SK-N-SH (cell line): ENCODE measurements around the gene FBXO40. TPM values are rescaled to one million over a fixed set of nuclear protein-coding genes. Genes with fewer than 3 reads are reported as not detected.

Experiments
- CTCF ChIA-PET: fragments of 300-600, 350-600 bp; formaldehyde crosslinking; extraction: SDS; loops from one replicate; lab custom pipeline; 2021; lab: Yijun Ruan, JAX
- POLR2A ChIA-PET: fragments of 350-600 bp; sonication (Branson Sonifier 250); formaldehyde crosslinking; extraction: SDS; loops from one replicate; lab custom pipeline; 2020; ENCODE audit warnings: antibody characterized with exemption, inconsistent platforms; lab: Yijun Ruan, JAX
- DNase-seq: peaks from one replicate; pipeline ENCODE4 v3.0.0; 2012
- H2AFZ ChIP-seq: fragments of 200-600 bp; sonication (generic); 2 replicates; pipeline ENCODE4 v1.8.1; 2016; ENCODE audit warnings: antibody characterized with exemption, mild to moderate bottlenecking, low read depth
- H3F3A ChIP-seq: fragments of 200-600 bp; sonication (generic); replicated peaks from 2 replicates; pipeline ENCODE3; 2016; ENCODE audit warnings: antibody characterized with exemption, mild to moderate bottlenecking; ENCODE audit not compliant: insufficient read depth
- H3K27ac ChIP-seq, 2 experiments: fragments of 200-500 bp in 1 of 2; fragments of 200-600 bp in 1 of 2; sonication (Bioruptor generic) in 1 of 2; sonication (generic), shearing (Covaris generic) in 1 of 2; 2 replicates each; pipeline versions ENCODE4 v1.5.1 to v1.6.1; 2014 to 2016; ENCODE audit warnings: low read depth in 2 of 2, inconsistent platforms in 1 of 2, low read length in 1 of 2, mild to moderate bottlenecking in 1 of 2, mixed read lengths in 1 of 2
- H3K27me3 ChIP-seq: fragments of 200-600 bp; sonication (generic), shearing (Covaris generic); 2 replicates; pipeline ENCODE4 v1.6.1; 2016; ENCODE audit warnings: mixed run types; ENCODE audit not compliant: insufficient read depth
- H3K36me3 ChIP-seq, 2 experiments: fragments of 200-500 bp in 1 of 2; fragments of 200-600 bp in 1 of 2; sonication (Bioruptor generic) in 1 of 2; sonication (generic) in 1 of 2; replicated peaks in 1 of 2; 2 replicates each; pipeline versions ENCODE3 to v1.5.1; 2014 to 2016; ENCODE audit warnings: low read length in 1 of 2, mild to moderate bottlenecking in 1 of 2; ENCODE audit not compliant: insufficient read depth in 2 of 2, control insufficient read depth in 1 of 2
- H3K4me1 ChIP-seq, 2 experiments: fragments of 200-500 bp in 1 of 2; fragments of 200-600 bp in 1 of 2; sonication (Bioruptor generic) in 1 of 2; sonication (generic), shearing (Covaris generic) in 1 of 2; 2 replicates each; pipeline versions ENCODE4 v1.5.1 to v1.6.1; 2014 to 2016; ENCODE audit warnings: low read depth in 1 of 2, low read length in 1 of 2, mixed run types in 1 of 2; ENCODE audit not compliant: insufficient read depth in 2 of 2, control insufficient read depth in 1 of 2
- H3K4me2 ChIP-seq: fragments of 200-600 bp; sonication (generic), shearing (Covaris generic); 2 replicates; pipeline ENCODE4 v1.6.1; 2017; ENCODE audit warnings: mixed run types
- H3K4me3 ChIP-seq, 2 experiments: fragments of 200-500 bp in 1 of 2; fragments of 200-600 bp in 1 of 2; sonication (Bioruptor generic) in 1 of 2; sonication (generic), shearing (Covaris generic) in 1 of 2; 2 replicates each; pipeline versions ENCODE4 v1.5.1 to v1.8.1; 2014 to 2016; ENCODE audit warnings: low read depth in 2 of 2, inconsistent platforms in 1 of 2, low read length in 1 of 2, mild to moderate bottlenecking in 1 of 2, mixed read lengths in 1 of 2, moderate library complexity in 1 of 2
- H3K79me2 ChIP-seq: fragments of 200-600 bp; sonication (generic); 2 replicates; pipeline ENCODE4 v1.8.1; 2017; ENCODE audit warnings: mild to moderate bottlenecking; ENCODE audit not compliant: insufficient read depth
- H3K9ac ChIP-seq: fragments of 200-600 bp; sonication (generic); 2 replicates; pipeline ENCODE4 v1.6.1; 2017; ENCODE audit warnings: mixed run types
- H3K9me2 ChIP-seq: fragments of 200-600 bp; sonication (generic); 2 replicates; pipeline ENCODE4 v1.6.1; 2017; ENCODE audit warnings: mixed run types
- H3K9me3 ChIP-seq: fragments of 200-600 bp; sonication (generic); 2 replicates; pipeline ENCODE4 v1.6.1; 2017; ENCODE audit warnings: mixed run types, mild to moderate bottlenecking, moderate library complexity
- H4K20me1 ChIP-seq: fragments of 200-600 bp; sonication (generic); 2 replicates; pipeline ENCODE4 v1.6.1; 2017; ENCODE audit warnings: mild to moderate bottlenecking, mixed run types; ENCODE audit not compliant: insufficient read depth
- CTCF ChIP-seq: fragments of 200-600 bp; sonication (generic); IDR thresholded peaks from 2 replicates; pipeline ENCODE4 v1.6.1; 2017; ENCODE audit warnings: antibody characterized with exemption, mild to moderate bottlenecking, moderate library complexity
- EZH2phosphoT487 ChIP-seq: fragments of 200-600 bp; sonication (generic); IDR thresholded peaks from 2 replicates; pipeline ENCODE4 v1.6.1; 2017; ENCODE audit warnings: low read depth, mixed run types, mild to moderate bottlenecking, antibody characterized with exemption, moderate library complexity, borderline replicate concordance
- FOXM1 ChIP-seq: IDR thresholded peaks from 2 replicates; pipeline ENCODE4 v1.4.0; 2012; ENCODE audit warnings: low read depth, mild to moderate bottlenecking
- GABPA ChIP-seq: IDR thresholded peaks from 2 replicates; pipeline ENCODE4 v1.4.0; 2012; ENCODE audit warnings: low read depth, mild to moderate bottlenecking
- GATA2 ChIP-seq: sonication (generic); formaldehyde crosslinking; IDR thresholded peaks from 2 replicates; pipeline ENCODE4 v1.5.0; 2020; ENCODE audit warnings: mild to moderate bottlenecking, missing genetic modification reagents
- IRF3 ChIP-seq: fragments of 150-350 bp; IDR thresholded peaks from 2 replicates; pipeline ENCODE4 v1.6.1; 2016; ENCODE audit warnings: mild to moderate bottlenecking, low read depth, low read length
- JUND ChIP-seq: IDR thresholded peaks from 2 replicates; pipeline ENCODE4 v1.4.0; 2012
- MXI1 ChIP-seq: IDR thresholded peaks from 2 replicates; pipeline ENCODE4 v1.6.1; 2012; ENCODE audit warnings: mild to moderate bottlenecking, low read depth, low read length, improper control_type of control experiment
- PBX3 ChIP-seq: IDR thresholded peaks from 2 replicates; pipeline ENCODE4; 2012
- RAD21 ChIP-seq: IDR thresholded peaks from 2 replicates; pipeline ENCODE4 v1.6.1; 2012; ENCODE audit warnings: mild to moderate bottlenecking, low read length
- RXRA ChIP-seq: IDR thresholded peaks from 2 replicates; pipeline ENCODE4 v1.4.0; 2012; ENCODE audit warnings: low read depth, mild to moderate bottlenecking, borderline replicate concordance
- SIN3A ChIP-seq: IDR thresholded peaks from 2 replicates; pipeline ENCODE4 v1.6.1; 2012; ENCODE audit warnings: low read depth, mild to moderate bottlenecking, low read length, moderate library complexity, borderline replicate concordance
- TAF1 ChIP-seq: IDR thresholded peaks from 2 replicates; pipeline ENCODE4 v1.6.1; 2012; ENCODE audit warnings: low read depth, mild to moderate bottlenecking, low read length, moderate library complexity, borderline replicate concordance
- TEAD4 ChIP-seq: IDR thresholded peaks from 2 replicates; pipeline ENCODE4 v1.4.0; 2012; ENCODE audit warnings: mild to moderate bottlenecking, borderline replicate concordance; ENCODE audit not compliant: insufficient read depth
- WGBS: methylation state at CpG from one replicate; pipeline ENCODE4 v1.1.6; 2017; ENCODE audit warnings: low lambda C conversion rate; 5-methylcytosine and 5-hydroxymethylcytosine counted together
- polyA plus RNA-seq, 3 experiments: library from polyadenylated mRNA; depleted of rRNA; stranded (reverse); fragments of >200 nt; gene quantifications; 2 replicates each; pipeline ENCODE4 v1.2.3, GENCODE V29; 2012
- TF ChIP-seq, protein P1 (sequence below): IDR thresholded peaks from 2 replicates; pipeline ENCODE4 v1.4.0; 2012; ENCODE audit warnings: low read depth, borderline replicate concordance
- TF ChIP-seq, protein P2 (sequence below): IDR thresholded peaks from 2 replicates; pipeline ENCODE4 v1.4.0; 2012; ENCODE audit warnings: low read depth
- TF ChIP-seq, protein P3 (sequence below): IDR thresholded peaks from 2 replicates; pipeline ENCODE4 v1.4.0; 2012; ENCODE audit warnings: low read depth, borderline replicate concordance
- TF ChIP-seq, protein P4 (sequence below): IDR thresholded peaks from 2 replicates; pipeline ENCODE4 v1.6.1; 2012; ENCODE audit warnings: mild to moderate bottlenecking, low read depth, low read length, moderate library complexity

Gene FBXO40
- polyA plus RNA-seq, 1 of the 3 experiments (the other 2 are of a cell fraction) = not detected

GRCh38 chr3:121581691-121582090 is 11.5 kb upstream of the FBXO40 start:
- no peaks in the 10 kb centered on the region for H3K9me3 ChIP-seq
- H3K9me2 ChIP-seq = no peaks in the 10 kb centered on the region
- 19% methylated on average over 2 of the region's 2 CpGs for WGBS
- ChIA-PET POLR2A (interaction anchor here (0.8 kb wide), 1 partner anchor 83 kb away, joined by 3 read pairs; no protein-coding TSS in a partner anchor), CTCF (no interaction called here)
- H3K36me3 ChIP-seq = no peaks in the 10 kb centered on the region
- H3K4me3 ChIP-seq = no peak overlapping the region
- DNase-seq = no peak
- no peaks in the 10 kb centered on the region for H3K4me1 ChIP-seq
- no peaks in the 10 kb centered on the region for H4K20me1 ChIP-seq
- no peak overlapping the region for H3K27ac ChIP-seq
- no peak overlapping the region for H3K4me2 ChIP-seq
- no peaks in the 10 kb centered on the region for H3K79me2 ChIP-seq
- TF ChIP-seq FOXM1 (no peak), TAF1 (no peak), GATA2 (no peak), SIN3A (no peak), EZH2phosphoT487 (no peak), GABPA (no peak), JUND (no peak), RAD21 (no peak), MXI1 (no peak), IRF3 (no peak), PBX3 (no peak), CTCF (no peak), RXRA (no peak), TEAD4 (no peak)
- TF ChIP-seq, protein P1, sequence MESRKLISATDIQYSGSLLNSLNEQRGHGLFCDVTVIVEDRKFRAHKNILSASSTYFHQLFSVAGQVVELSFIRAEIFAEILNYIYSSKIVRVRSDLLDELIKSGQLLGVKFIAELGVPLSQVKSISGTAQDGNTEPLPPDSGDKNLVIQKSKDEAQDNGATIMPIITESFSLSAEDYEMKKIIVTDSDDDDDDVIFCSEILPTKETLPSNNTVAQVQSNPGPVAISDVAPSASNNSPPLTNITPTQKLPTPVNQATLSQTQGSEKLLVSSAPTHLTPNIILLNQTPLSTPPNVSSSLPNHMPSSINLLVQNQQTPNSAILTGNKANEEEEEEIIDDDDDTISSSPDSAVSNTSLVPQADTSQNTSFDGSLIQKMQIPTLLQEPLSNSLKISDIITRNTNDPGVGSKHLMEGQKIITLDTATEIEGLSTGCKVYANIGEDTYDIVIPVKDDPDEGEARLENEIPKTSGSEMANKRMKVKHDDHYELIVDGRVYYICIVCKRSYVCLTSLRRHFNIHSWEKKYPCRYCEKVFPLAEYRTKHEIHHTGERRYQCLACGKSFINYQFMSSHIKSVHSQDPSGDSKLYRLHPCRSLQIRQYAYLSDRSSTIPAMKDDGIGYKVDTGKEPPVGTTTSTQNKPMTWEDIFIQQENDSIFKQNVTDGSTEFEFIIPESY = no peak
- TF ChIP-seq, protein P2, sequence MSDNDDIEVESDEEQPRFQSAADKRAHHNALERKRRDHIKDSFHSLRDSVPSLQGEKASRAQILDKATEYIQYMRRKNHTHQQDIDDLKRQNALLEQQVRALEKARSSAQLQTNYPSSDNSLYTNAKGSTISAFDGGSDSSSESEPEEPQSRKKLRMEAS = no peak
- TF ChIP-seq, protein P3, sequence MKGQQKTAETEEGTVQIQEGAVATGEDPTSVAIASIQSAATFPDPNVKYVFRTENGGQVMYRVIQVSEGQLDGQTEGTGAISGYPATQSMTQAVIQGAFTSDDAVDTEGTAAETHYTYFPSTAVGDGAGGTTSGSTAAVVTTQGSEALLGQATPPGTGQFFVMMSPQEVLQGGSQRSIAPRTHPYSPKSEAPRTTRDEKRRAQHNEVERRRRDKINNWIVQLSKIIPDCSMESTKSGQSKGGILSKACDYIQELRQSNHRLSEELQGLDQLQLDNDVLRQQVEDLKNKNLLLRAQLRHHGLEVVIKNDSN = no peak
- TF ChIP-seq, protein P4, sequence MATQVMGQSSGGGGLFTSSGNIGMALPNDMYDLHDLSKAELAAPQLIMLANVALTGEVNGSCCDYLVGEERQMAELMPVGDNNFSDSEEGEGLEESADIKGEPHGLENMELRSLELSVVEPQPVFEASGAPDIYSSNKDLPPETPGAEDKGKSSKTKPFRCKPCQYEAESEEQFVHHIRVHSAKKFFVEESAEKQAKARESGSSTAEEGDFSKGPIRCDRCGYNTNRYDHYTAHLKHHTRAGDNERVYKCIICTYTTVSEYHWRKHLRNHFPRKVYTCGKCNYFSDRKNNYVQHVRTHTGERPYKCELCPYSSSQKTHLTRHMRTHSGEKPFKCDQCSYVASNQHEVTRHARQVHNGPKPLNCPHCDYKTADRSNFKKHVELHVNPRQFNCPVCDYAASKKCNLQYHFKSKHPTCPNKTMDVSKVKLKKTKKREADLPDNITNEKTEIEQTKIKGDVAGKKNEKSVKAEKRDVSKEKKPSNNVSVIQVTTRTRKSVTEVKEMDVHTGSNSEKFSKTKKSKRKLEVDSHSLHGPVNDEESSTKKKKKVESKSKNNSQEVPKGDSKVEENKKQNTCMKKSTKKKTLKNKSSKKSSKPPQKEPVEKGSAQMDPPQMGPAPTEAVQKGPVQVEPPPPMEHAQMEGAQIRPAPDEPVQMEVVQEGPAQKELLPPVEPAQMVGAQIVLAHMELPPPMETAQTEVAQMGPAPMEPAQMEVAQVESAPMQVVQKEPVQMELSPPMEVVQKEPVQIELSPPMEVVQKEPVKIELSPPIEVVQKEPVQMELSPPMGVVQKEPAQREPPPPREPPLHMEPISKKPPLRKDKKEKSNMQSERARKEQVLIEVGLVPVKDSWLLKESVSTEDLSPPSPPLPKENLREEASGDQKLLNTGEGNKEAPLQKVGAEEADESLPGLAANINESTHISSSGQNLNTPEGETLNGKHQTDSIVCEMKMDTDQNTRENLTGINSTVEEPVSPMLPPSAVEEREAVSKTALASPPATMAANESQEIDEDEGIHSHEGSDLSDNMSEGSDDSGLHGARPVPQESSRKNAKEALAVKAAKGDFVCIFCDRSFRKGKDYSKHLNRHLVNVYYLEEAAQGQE = no peak
- H2AFZ ChIP-seq = no peak overlapping the region
- H3F3A ChIP-seq = no peaks in the 10 kb centered on the region
- H3K9ac ChIP-seq = no peak overlapping the region
- peaks cover 6% of the 10 kb centered on the region; the same call in 1 of the 2 replicates for H3K27me3 ChIP-seq
